ENCODE data around the gene ZNF467.

The ZNF467 gene

DNA sequence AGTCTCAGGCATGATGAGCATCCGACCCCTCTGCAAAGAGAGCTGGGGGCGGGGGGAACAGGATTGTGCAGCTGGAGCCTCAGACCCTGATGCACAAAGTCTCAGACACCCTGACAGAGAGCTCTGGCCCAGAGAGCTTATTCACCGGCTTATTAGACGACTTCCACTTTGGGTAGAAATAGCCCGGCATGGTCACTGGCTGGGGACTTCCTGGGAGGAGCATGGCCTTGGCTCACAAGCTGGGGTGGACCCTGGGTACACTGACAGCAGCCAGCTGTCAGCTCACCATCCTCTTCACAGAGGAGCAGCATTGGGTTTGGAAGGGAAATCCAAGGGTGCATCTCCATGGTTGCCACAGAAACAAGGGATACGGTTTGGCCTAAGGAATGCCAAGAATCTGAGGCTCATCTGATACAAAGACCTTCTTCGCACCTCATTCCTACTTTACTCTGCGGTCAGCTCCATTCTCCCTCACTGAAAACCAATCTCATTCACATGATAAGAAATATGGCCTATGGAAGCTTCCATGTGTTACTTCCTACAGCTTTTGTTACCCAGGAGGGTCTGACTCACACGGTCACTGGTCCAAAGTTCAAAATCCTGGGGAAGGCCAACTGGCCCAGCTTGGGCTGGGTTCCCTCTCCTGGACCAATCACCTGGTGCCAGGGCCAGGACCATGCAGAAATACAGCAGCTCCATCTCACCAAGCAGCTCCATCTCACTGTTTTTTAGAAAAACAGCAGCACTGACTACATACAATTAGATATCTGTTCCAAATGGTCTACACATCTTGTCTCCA is 25.1 kb downstream of the ZNF467 start:
- no peak for DNase-seq (ENCODE audit: low spot score)

DNA sequence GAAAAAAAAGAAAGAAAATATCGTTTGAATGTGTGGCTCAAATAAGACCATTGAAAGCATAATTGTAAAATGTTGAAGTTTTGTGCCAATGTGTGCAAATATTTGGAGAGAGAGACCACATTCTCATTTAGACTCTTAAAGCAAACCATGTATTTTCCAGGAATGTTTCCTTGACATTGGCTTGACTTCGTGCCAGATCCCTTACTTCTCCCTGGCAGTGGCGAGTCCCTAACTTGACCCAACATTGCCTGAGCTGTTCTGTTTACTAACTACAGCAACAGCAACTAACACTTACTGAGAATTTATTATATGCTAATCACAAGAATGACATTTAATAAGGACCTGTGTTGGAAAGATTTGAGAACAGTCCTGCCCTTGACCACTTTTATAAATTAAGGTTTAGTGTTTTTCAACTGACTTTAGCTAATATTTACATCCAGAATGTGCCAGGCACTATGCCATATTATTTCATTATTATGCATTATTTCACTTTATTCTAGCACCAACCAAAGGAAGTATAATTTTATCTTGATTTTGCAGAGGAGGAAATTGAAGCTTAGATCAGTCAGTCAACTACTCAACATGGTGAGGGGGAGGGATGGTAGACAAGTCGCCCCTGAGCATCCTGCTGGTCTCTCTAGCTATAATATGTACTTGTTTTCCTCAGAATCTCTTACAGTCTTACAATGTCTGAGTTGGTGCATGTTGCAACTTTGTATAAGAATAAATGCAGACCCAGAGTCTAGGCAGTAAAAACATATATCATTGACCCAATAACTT is 29.7 kb downstream of the ZNF467 start:
- DNase-seq (ENCODE audit: low spot score), result no peak

DNA sequence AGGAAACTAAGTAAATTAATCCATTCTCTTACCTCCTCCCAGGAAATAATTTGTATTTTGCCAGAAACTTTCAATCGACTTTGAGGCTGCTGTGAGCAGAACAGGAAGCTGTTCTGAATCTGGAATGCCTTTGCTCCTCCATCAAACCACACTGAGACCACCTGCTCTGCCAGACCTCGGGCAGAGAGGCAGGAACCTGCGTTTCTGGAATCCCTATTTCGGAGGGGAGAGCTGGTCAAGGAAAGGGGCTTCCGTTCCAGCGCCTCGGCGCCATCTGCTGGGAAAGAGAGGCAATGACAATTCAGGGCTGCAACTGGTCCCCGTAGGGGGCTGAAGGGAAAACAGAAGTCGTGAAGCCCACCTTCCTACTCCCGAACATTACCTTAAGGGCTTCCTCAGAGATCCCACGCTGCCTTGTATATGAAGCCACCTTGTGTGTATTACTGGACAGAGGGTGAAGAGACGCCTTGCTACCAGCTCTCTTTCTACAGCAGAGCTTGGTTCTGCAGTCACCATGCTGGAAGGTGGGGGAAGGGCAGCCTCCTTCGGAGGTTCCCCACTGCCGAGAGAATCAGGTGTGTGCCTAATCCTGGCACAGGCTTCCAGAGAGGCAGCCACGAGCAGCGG is 31.2 kb downstream of the ZNF467 start:
- peak; percentile 87 for DNase-seq (ENCODE audit: low spot score)

DNA sequence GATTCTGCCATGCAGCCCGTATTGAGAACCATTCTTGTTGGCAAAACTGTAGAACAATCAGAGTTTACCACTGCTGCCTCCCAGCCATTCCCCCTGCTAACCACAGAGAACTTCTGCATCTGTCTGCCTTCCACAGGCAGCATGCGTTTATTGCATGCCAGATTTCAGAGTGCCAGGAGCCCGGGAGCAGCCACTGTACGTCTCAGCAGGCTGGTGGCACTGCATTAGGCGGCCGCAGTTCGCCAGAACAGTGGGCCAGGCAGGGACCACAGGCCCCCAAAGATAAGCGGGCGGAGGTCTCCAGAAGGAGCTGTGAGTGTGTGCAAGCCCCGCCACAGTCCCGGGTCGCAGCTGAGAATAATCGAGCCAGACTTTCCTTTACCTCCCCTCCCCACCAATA is 31.8 kb downstream of the ZNF467 start:
- peak; percentile 54 for DNase-seq (ENCODE audit: low spot score)

DNA sequence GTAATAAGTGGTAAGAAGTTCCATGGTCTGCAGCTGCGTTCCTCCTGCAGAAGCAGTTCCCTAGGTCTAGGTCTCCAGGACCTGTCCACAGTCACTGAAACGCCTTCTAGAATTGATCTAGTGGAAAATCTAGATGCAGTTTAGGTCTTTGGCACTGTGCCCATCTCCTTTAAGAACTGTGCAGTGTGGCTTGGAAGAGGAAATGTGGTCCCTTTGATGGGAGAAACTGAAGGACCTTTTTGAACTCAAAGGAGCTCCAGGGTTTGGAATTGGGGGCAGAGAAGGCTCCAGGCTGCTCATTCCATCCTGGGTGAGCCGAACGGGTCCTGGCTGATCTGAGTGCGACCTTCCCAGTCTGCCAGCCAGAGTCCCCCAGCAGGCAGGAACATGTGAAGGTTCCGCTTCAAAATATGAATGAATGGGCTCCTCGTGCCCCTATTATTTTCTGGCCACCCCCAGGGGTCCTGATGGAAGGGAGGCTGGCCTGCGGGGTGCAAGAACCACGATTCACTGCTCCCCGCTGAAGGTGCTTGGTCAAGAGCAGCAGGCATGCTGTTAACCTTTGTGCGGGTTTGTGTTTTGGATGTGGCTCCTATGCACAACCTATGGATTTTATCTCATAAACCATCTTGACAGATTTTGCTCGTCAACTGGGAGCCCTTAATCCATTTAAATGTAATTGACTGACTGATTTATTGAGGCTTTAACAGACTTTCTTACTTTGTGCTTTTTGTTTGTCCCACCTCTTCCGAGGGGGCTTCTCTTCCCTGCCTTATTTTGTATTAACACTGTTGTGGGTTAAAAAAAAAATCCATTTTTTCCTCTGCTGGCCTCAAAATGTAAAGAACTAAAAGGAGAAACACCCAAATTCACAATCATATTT is 36.7 kb downstream of the ZNF467 start:
- DNase-seq (ENCODE audit: low spot score), result no peak

DNA sequence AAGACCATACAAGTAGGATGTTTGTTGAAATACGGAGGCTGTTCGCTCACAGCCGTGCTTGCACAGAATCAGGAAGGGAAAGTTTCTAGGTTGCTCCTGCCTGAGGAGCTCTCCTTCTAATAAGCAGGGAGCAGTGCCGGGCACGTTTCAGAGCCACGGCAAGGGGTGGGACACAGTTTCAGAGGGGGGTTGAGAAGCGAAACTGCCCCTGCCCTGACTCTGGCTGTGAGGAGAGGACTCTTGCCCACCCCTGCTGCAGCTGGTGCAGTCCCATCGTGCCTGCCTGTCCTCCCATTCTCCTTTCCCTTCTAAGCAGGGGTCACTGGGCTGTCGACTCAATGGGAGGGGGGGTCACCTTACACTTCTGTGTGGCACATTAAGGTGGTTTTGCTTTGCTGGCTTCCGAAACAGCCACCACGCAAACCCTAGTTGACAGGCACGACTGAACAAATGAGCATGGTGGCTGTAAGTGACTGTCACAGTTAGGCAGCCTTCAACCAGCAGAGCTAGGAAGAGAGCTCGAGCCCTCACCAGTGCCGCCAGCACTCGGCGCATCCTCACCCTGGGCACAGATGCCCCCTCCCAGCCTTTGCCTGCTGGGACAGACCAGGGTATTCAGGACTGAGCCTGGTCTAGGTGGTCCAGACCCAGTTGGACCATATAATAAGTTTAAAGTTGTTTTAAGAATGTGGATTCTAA is 37.5 kb downstream of the ZNF467 start:
- DNase-seq (ENCODE audit: low spot score), result no peak

DNA sequence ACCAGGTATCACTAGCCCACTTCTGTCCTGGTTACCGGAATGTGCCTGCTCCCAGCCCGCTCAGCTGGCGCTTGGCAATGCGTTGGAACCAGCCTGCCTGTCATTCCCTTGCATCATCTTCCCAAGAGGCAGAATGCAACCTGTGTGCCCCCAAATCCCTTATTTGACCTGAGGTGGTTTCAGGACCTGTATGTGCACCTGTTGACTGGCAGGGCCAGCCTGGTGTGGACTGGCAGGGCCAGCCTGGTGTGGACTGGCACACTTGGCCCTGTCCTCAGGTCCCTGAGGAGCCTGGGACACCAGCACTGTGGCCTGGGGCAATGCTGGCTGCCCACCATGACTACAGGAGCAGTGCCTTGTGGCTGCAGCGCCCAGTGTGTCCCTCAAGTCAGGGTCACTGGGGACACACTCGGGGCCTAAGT is 38.2 kb downstream of the ZNF467 start:
- DNase-seq (ENCODE audit: low spot score), result no peak

DNA sequence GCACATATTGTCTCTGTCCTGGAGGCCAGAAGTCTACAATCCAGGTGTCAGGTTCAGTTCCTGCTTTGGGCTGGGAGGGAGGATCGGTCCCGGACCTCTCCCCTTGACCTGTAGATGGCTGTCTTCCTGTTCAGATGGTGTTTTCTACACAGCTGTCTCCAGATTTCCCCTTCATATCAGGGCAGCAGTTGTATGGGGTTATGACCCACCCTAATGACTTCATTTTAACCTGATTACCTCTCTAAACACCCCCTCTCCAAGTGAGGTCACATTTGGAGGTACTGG is 38.7 kb downstream of the ZNF467 start:
- no peak for DNase-seq (ENCODE audit: low spot score)

DNA sequence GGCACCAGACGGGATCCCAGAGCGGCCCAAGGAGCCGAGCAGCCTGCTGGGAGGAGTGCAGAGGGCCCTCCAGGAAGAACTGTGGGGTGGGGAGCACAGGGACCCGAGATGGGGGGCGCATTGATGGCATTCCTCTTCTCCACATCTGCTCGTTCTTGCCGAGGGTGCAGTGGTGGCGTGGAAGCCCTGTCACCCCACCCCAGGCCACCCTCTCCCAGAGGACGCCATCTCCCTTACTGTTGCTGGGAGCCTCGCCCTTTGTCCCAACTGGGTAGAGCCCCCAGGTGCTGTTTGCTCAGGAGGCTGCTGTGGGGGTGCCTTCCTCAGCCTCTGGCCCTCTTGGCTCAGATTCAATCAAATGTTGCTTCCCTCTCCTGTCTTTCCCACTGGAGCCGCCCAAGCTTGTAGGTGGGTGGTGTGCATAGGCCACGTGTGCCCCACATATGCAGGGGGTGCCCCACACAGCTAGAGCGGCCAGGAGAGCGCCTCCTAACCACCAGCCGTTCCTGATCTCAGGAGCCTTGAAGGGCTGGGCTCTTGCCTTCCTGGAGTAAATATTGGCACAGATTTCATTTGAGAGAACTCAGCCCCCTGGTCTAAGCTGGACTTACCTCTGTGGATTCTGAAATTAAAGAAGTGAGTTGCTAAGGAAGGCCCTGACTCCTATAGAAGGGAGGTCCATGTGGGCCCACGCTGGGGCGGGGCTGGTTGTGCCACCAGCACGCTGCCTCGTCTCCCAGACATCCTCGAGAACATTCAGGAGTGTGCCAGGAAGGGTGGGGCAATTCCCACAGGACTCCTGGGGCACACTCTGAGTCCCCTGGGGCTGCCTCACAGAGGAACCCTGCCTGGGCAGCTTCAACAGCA is 39.2 kb downstream of the ZNF467 start:
- no peak for DNase-seq (ENCODE audit: low spot score)

DNA sequence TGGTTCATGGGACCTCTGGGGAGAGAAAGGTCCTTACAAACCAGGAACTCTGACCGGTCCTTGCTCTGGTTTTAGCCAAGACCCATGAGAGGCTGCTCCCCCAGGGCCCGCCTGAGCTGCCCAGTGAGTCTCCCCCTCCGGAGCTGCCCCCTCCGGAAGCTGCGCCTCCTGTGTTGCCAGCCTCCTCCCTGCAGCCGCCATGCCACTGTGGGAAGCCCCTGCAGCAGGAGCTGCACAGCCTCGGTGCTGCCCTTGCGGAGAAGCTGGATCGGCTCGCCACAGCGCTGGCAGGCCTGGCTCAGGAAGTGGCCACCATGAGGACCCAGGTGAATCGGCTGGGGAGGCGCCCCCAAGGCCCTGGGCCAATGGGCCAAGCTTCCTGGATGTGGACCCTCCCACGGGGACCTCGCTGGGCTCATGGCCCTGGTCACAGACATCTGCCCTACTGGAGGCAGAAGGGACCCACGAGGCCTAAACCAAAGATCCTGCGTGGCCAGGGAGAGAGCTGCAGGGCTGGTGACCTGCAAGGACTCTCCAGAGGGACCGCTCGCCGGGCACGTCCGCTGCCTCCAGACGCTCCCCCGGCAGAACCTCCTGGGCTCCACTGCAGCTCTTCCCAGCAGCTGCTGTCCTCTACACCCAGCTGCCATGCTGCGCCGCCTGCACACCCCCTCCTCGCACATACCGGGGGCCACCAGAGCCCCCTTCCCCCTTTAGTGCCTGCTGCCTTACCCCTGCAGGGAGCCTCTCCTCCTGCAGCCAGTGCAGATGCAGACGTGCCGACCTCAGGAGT is 40.1 kb downstream of the ZNF467 start:
- no peak for DNase-seq (ENCODE audit: low spot score)

DNA sequence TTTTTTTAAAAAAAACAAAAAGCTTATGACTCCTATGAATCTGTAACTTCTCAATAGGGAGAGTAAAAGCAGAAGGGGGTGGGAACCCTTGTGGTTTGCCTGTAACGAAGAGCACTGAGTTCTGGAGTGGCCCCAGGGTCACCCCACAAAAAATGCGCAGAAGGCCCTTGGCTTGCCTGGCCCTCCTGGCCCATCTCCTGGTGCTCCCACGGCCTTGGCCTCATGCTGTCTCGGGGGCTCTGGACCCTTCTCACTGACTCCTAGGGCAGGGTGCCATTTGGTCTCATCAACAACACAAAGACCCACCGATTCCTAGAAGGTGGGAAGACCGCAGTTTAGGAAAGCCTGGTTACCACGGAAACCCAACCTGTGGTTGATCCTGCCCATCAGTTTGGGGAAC is 40.8 kb downstream of the ZNF467 start:
- DNase-seq (ENCODE audit: low spot score), result no peak

DNA sequence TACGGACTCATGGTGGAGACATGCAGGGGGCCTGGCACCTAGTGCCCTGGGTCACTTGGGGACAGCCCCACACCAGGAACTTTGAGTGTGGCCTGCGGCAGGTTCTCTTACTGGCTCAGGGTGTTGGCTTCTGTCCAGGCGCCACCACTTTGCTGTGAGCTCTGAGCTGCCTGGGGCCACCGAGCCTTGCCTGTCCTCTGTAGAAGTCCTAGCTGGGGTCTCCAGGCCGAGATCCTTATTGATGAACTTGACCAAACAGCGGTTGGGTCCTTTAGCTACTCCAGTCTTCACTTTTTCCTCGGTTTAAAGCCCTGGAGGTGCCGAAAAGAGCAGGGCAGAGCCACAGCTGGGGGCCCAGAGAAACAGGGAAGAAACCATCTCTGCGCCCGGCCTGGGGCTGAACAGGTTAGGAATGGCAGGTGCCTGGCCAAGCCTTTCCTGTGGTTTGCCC is 41.3 kb downstream of the ZNF467 start:
- no peak for DNase-seq (ENCODE audit: low spot score)

DNA sequence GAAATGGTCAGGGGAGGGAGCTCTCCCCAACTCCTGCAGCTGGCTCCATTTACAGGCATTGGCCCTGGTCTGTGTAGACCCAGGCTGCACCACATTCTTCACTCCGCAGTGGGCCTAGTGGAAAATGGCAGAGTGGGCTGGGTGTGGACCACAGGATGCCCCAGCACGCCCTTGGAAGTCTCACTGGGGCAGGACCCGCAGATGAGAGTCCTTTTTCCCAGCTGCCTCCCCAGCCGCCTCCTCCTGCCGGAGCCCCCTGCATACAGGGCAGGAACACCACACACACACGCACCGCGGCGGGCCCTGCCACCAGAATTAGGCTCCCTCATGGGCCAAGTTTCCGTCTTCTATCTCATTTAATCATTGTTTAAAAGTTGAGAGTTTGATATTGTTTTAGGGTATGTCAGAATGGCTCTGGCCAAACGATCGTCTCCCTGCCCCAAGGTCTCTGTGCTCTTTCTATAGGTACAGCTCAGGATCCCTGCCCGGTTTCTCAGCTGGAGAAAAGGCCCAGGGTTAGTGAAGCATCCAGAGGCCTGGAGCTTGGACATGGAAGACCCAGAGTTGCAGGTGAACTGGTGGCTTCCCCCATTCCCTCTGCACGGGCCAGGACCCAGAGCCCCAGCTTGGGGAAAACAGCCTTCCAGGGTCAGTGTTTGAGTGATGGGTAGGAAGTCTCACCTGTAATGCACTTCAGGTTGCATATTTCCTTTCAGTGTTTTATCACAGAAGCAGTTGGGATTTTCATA is 42.0 kb downstream of the ZNF467 start:
- DNase-seq (ENCODE audit: low spot score), result no peak

DNA sequence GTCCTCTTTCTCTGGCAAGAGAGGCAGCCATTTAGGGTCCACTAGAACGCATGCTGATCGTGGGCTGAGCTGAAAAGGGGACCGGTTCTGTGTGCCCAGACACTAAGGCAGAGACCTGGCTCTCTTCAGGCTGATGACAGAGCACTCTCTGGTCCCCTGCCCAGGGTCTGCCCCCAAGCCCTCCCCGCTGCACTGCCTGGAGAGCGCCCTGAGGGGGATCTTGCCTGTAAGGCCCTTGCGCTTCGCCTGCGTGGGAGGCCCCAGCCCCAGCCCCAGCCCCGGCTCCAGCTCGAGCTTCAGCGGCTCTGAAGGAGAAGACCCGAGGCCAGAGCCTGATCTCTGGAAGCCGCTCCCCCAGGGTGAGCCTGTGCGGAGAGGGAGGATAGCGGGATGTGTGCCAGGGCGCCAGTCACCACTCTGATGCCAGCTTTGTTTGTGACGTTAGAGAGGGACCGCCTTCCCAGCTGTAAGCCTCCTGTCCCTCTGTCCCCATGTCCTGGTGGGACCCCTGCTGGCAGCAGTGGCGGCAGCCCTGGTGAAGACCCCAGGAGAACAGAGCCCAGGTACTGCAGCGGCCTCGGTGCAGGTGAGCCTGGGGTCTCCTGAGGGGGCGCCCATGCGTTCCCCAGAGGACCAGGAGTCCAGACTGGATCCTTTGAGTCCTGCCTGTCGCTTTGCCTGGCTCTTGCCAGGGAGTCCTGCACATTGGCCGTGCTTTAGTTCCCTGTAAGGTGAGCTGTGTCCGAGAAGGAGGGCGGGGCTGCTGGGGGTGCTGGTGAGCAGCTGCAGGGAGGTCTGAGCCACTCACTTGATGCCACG is 43.2 kb downstream of the ZNF467 start:
- DNase-seq (ENCODE audit: low spot score), result no peak

DNA sequence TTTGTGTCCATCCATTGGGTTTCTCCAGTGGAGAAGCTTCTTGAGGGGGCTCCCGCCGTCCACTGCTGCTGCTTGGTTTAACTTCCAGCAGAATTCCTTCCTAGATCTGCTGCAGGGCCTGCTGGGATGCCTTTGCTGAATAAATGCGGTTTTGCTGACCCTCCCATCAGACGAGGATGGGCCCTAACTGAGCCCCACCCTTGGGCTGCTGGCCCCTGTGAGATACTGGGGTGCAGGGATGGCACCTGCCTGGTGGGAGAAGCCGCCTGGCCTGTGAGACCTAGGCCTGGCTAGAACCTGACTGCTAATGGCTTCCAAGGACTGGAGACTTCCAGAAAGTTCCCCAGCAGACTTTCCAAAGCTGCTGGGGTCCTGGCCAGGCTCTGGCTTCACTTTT is 43.8 kb downstream of the ZNF467 start:
- DNase-seq (ENCODE audit: low spot score), result no peak

DNA sequence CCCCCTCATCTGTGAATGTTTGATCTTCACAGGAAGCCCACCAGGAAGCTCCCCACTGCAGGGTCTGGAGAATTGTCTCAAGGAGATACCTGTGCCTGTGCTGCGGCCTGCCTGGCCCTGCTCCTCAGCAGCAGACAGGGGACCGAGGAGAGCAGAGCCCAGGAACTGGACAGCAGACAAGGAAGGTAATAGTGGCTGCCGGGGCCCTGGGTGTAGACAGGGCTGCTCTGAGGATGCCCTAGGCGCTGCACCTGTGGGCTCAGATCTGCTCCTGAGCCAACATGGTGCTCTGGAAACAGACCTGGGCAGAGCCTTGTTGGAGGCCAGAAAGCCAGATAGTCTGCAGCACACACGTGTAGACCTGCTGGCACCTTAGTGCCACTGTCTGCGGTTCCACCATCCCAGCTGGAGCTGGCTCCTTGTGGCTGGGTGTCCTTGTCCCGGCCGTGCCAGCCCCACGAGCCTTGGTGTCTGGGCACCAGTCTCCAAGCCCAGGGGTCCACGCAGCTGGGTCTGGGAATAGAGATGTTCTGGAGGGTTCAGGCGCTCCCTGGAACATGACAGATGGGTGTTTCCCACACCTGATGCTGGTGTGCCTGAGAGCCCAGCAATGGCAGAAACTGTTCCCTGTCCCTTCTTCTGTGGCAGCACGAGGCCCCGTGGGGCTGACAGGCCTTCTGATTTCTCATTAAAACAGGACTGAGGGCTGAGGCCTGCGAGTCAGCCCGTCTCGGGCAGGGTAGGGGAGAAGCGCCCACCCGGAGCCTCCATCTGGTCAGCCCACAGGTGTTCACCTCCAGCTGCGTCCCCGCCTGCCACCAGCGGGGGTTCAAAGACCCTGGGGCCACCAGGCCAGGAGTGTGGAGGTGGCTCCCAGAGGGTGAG is 44.7 kb downstream of the ZNF467 start:
- no peak for DNase-seq (ENCODE audit: low spot score)

DNA sequence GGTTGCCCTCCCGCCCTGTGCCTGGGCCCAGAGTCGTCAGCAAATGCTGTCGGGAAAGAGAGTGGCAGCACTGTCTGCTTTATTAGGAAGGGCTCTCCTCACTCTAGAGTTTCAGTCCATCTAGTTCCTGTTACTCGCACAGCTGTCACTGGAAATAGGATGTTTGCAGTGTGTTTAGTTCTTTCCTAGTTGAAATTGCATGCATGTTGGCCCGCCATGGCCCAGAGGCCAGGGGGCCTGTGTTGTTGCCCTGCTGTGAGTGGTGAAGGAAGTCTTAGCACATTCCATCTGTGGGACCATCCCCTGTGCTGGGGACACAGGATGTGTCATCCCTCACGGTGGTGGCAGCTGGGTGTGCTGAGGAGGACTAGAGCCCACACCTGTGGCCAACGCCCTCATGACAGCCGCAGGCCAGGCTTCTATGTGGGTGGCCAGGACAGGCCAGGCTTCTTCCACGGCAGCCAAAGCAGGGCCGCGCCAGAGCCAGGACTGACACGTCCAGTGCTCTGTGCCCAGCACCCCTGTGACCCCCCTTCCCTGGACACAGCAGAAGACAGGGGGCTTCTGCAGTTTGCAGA is 45.4 kb downstream of the ZNF467 start:
- DNase-seq (ENCODE audit: low spot score), result no peak
